ENCODE data around the gene NBPF4.
"Not testable (repeated sequence)": the region's sequence is repeated elsewhere in the genome, so short reads cannot be mapped to it uniquely, and the experiment has no call there.

- TF ChIP-seq, protein P1, sequence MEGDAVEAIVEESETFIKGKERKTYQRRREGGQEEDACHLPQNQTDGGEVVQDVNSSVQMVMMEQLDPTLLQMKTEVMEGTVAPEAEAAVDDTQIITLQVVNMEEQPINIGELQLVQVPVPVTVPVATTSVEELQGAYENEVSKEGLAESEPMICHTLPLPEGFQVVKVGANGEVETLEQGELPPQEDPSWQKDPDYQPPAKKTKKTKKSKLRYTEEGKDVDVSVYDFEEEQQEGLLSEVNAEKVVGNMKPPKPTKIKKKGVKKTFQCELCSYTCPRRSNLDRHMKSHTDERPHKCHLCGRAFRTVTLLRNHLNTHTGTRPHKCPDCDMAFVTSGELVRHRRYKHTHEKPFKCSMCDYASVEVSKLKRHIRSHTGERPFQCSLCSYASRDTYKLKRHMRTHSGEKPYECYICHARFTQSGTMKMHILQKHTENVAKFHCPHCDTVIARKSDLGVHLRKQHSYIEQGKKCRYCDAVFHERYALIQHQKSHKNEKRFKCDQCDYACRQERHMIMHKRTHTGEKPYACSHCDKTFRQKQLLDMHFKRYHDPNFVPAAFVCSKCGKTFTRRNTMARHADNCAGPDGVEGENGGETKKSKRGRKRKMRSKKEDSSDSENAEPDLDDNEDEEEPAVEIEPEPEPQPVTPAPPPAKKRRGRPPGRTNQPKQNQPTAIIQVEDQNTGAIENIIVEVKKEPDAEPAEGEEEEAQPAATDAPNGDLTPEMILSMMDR (conservative IDR thresholded peaks at IDR 0.05; ENCODE audit: low read depth, low read length): not testable (repeated sequence)
- TF ChIP-seq EZH2 (IDR thresholded peaks at IDR 0.05; ENCODE audit: borderline replicate concordance, low read depth, low read length, poor library complexity, severe bottlenecking): not testable (repeated sequence)
Measured at GRCh38 chr1:108232183-108232582, 11.7 kb downstream of the NBPF4 start.

All from A673 (cell line).